Uterus (tissue), 4 donors: ENCODE results near the gene ACCS. TPM values are rescaled to one million over a fixed set of nuclear protein-coding genes. Genes with fewer than 3 reads are reported as not detected.
A peak's percentile ranks its signal among the peaks of the same experiment; 100 is the strongest.

Experiments used
- DNase-seq, 2 donors: peaks; one replicate each; pipeline ENCODE4 v3.0.0-alpha.2; 2019 to 2020
- H3K27ac ChIP-seq, 2 donors: fragments of 200-600 bp; sonication (generic); 1 replicate in 1 of 2; 2 replicates in 1 of 2; pipeline ENCODE4 v1.5.1; 2016 to 2018
- H3K27me3 ChIP-seq, 2 donors: fragments of 200-600 bp; sonication (generic); one replicate each; pipeline ENCODE4 v1.5.1; 2018 to 2019; ENCODE audit warnings: control low read depth in 1 of 2
- H3K36me3 ChIP-seq, 2 donors: fragments of 200-600 bp; sonication (generic); one replicate each; pipeline ENCODE4 v1.5.1; 2019; ENCODE audit warnings: control low read depth in 1 of 2
- H3K4me1 ChIP-seq, 2 donors: fragments of 200-600 bp; sonication (generic); one replicate each; pipeline ENCODE4 v1.5.1; 2018 to 2019; ENCODE audit warnings: control low read depth in 1 of 2
- H3K4me3 ChIP-seq, 2 donors: fragments of 200-600 bp; sonication (generic); 1 replicate in 1 of 2; 2 replicates in 1 of 2; pipeline ENCODE4 v1.5.1; 2018 to 2019; ENCODE audit warnings: mild to moderate bottlenecking in 1 of 2
- H3K9me3 ChIP-seq, 2 donors: fragments of 200-600 bp; sonication (generic); one replicate each; pipeline ENCODE4 v1.5.1; 2019; ENCODE audit warnings: control low read depth in 1 of 2
- POLR2A ChIP-seq, 2 donors: fragments of 450-650 bp; IDR thresholded peaks; one replicate each; pipeline ENCODE4 v1.6.1; 2016; ENCODE audit warnings: antibody characterized with exemption in 2 of 2, mild to moderate bottlenecking in 1 of 2, moderate library complexity in 1 of 2
- intact Hi-C: fragments of 100-400 bp; cut with DNase I; formaldehyde crosslinking; loops from one replicate; pipeline ENCODE4 v1.15.1; 2023; ENCODE audit warnings: low total_unique reads
- total RNA-seq, 4 donors: library from RNA; depleted of rRNA in 3 of 4; stranded (reverse); fragments of >200 nt in 3 of 4; gene quantifications; one replicate each; pipeline versions ENCODE4 v1.1.0 to v1.2.4, GENCODE V29; 2014 to 2023
- TF ChIP-seq, protein P1 (sequence below), 4 experiments: fragments of 200-600 bp in 2 of 4; fragments of 450-650 bp in 2 of 4; sonication (generic) in 2 of 4; IDR thresholded peaks; one replicate each; pipeline ENCODE4 v1.5.1; 2016 to 2019; ENCODE audit warnings: antibody characterized with exemption in 4 of 4, mild to moderate bottlenecking in 2 of 4, moderate library complexity in 1 of 4
- donor health status: DM: yes; HTN: yes; CAD: no.

ACCS gene
- total RNA-seq, 4 donors from 2014 or later, result 13.1 to 49.4 (median 27.0) TPM

- H3K36me3 ChIP-seq, result no peaks in the 10 kb centered on the region
- H3K4me1 ChIP-seq, result no peaks in the 10 kb centered on the region
- intact Hi-C loops, result loop anchor here (10.0 kb wide), 1 partner anchor 444 kb away; no protein-coding TSS in a partner anchor
- TF ChIP-seq, protein P1, sequence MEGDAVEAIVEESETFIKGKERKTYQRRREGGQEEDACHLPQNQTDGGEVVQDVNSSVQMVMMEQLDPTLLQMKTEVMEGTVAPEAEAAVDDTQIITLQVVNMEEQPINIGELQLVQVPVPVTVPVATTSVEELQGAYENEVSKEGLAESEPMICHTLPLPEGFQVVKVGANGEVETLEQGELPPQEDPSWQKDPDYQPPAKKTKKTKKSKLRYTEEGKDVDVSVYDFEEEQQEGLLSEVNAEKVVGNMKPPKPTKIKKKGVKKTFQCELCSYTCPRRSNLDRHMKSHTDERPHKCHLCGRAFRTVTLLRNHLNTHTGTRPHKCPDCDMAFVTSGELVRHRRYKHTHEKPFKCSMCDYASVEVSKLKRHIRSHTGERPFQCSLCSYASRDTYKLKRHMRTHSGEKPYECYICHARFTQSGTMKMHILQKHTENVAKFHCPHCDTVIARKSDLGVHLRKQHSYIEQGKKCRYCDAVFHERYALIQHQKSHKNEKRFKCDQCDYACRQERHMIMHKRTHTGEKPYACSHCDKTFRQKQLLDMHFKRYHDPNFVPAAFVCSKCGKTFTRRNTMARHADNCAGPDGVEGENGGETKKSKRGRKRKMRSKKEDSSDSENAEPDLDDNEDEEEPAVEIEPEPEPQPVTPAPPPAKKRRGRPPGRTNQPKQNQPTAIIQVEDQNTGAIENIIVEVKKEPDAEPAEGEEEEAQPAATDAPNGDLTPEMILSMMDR (IDR thresholded peaks at IDR 0.05), result no peak
- no peak for TF ChIP-seq POLR2A (IDR thresholded peaks at IDR 0.05)
- no peak for DNase-seq
- H3K4me3 ChIP-seq, result no peak overlapping the region
- no peak overlapping the region for H3K27ac ChIP-seq
- H3K27me3 ChIP-seq, result no peaks in the 10 kb centered on the region
- no peaks in the 10 kb centered on the region for H3K9me3 ChIP-seq
Observed at GRCh38 chr11:44090539-44090938, 24.5 kb downstream of the ACCS start.

DNA sequence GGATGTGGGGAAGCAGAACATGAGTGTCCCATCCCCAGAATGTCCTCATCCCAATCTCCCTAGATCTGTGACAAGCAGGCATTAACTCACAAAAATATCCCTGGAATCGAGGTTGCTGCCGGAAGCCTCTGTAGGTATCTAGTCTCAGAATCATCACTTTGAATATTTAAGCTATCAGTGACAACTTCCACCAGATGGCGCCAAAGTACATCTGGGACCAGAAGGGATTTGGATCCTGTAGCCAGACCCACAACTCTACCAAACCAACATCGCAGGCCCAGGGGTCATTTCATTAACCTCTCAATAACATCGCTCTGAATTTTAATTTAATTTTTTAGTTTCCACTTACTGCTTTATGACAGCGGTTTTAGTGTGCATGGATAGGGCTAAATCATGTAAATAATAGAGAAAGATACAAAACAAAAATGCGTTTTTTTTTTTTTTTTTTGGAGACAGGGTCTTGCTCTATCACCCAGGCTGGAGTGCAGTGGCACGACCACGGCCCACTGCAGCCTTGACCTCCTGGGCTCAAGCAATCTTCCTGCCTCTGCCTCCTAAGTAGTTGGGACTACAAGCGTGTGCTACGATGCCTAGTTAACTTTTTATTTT is 28.3 kb downstream of the ACCS start:
- Histone ChIP-seq H3K36me3 (no peaks in the 10 kb centered on the region), H3K27me3 (no peaks in the 10 kb centered on the region), H3K4me3 (no peak overlapping the region), H3K4me1 (no peaks in the 10 kb centered on the region), H3K9me3 (no peaks in the 10 kb centered on the region), H3K27ac (no peak overlapping the region)
- DNase-seq, result peak; percentile 75 to 90
- intact Hi-C loops, result loop anchor here (10.0 kb wide), 1 partner anchor 440 kb away; no protein-coding TSS in a partner anchor
- TF ChIP-seq POLR2A (IDR thresholded peaks at IDR 0.05), result no peak
- TF ChIP-seq, protein P1 (IDR thresholded peaks at IDR 0.05), result peak; percentile 71 to 85 (median 78)

- no peaks in the 10 kb centered on the region for H3K4me1 ChIP-seq
- peak within 1 kb of the TSS; percentile 72 to 74 for H3K27ac ChIP-seq
- H3K4me3 ChIP-seq, result peak within 1 kb of the TSS; percentile 66 to 72
- H3K27me3 ChIP-seq, result no peaks in the 10 kb centered on the region
- intact Hi-C loops, result loop anchor here (10.0 kb wide), 1 partner anchor 439 kb away; no protein-coding TSS in a partner anchor
- DNase-seq, result peak; percentile 86 to 89
- H3K36me3 ChIP-seq, result no peaks in the 10 kb centered on the region
- H3K9me3 ChIP-seq, result no peaks in the 10 kb centered on the region
- peak; percentile 37 to 72 for TF ChIP-seq POLR2A (IDR thresholded peaks at IDR 0.05)
- TF ChIP-seq, protein P1 (IDR thresholded peaks at IDR 0.05), result peak; percentile 92 to 94 (median 93)
Observed at GRCh38 chr11:44095506-44096359, 29.7 kb downstream of the ACCS start, which contains the start of gene EXT2. TSS of gene EXT2 (plus strand) at chr11:44095678. CDS start at chr11:44107713, 12,035 bp downstream.

GRCh38 chr11:44096360-44097185 is 30.5 kb downstream of the ACCS start:
- DNase-seq, result no peak
- Histone ChIP-seq H3K4me3 (peak overlapping the region; percentile 66 to 72), H3K27ac (peak overlapping the region in 1 of 2 donors; percentile 74), H3K36me3 (no peaks in the 10 kb centered on the region), H3K27me3 (no peaks in the 10 kb centered on the region), H3K4me1 (no peaks in the 10 kb centered on the region), H3K9me3 (no peaks in the 10 kb centered on the region)
- intact Hi-C loops, result loop anchor here (10.0 kb wide), 1 partner anchor 438 kb away; no protein-coding TSS in a partner anchor
- TF ChIP-seq, protein P1 (IDR thresholded peaks at IDR 0.05), result no peak
- no peak for TF ChIP-seq POLR2A (IDR thresholded peaks at IDR 0.05)
